Measurements from ENCODE around the gene SLC4A5. TPM values are rescaled to one million over a fixed set of nuclear protein-coding genes. Genes with fewer than 3 reads are reported as not detected.

SLC4A5 gene
- total RNA-seq, 5 donors from 2014 or later (not counting 1 experiment from before 2014, with no cell fraction given): 10.1 to 19.3 (median 14.6) TPM

- H3K4me3 Mint-ChIP-seq: no peak overlapping the region
- Histone ChIP-seq H3K4me3 (ENCODE audit: control insufficient read depth in 1 of 2, extremely low read depth in 1 of 2, low read length in 1 of 2) (no peak overlapping the region), H3K27ac (ENCODE audit: low read length) (no peak overlapping the region), H3K9me3 (no peaks in the 10 kb centered on the region), H3K4me1 (ENCODE audit: control insufficient read depth in 1 of 2, extremely low read depth in 1 of 2, insufficient read depth in 2 of 2, low read length in 2 of 2) (no peaks in the 10 kb centered on the region), H3K36me3 (ENCODE audit: control insufficient read depth in 2 of 2, extremely low read depth in 1 of 2, insufficient read depth in 1 of 2, low read length in 1 of 2) (peaks cover 0 to 13% of the 10 kb centered on the region in 2 donors), H3K27me3 (replicated peaks in 1 of 2; ENCODE audit: control insufficient read depth in 2 of 2, extremely low read depth in 1 of 2, insufficient read depth in 2 of 2, low read length in 1 of 2) (peaks cover 0 to 2% of the 10 kb centered on the region in 2 experiments)
- no peak for ATAC-seq (replicated peaks in 1 of 4)
- no peak for DNase-seq
- no peaks in the 10 kb centered on the region for H3K4me1 Mint-ChIP-seq
- no peak overlapping the region for H3K27ac Mint-ChIP-seq
- peaks cover 44% of the 10 kb centered on the region for H3K36me3 Mint-ChIP-seq
- no peaks in the 10 kb centered on the region for H3K9me3 Mint-ChIP-seq
- POLR2A ChIA-PET: no interaction called here
- no peaks in the 10 kb centered on the region for H3K27me3 Mint-ChIP-seq
- WGBS (ENCODE audit: insufficient coverage): 93% methylated on average over 2 of the region's 5 CpGs
- CTCF ChIA-PET: no interaction called here
Observed at GRCh38 chr2:74314107-74314506, 29.1 kb downstream of the SLC4A5 start.

GRCh38 chr2:74313497-74313896 lies 29.7 kb downstream of the SLC4A5 start:
- no CpG with 5 or more reads among the region's 2 CpGs for WGBS (ENCODE audit: insufficient coverage)
- Histone ChIP-seq H3K9me3 (no peaks in the 10 kb centered on the region), H3K4me3 (ENCODE audit: control insufficient read depth in 1 of 2, extremely low read depth in 1 of 2, low read length in 1 of 2) (no peak overlapping the region), H3K36me3 (ENCODE audit: control insufficient read depth in 2 of 2, extremely low read depth in 1 of 2, insufficient read depth in 1 of 2, low read length in 1 of 2) (peaks cover 0 to 13% of the 10 kb centered on the region in 2 donors), H3K4me1 (ENCODE audit: control insufficient read depth in 1 of 2, extremely low read depth in 1 of 2, insufficient read depth in 2 of 2, low read length in 2 of 2) (no peaks in the 10 kb centered on the region), H3K27me3 (replicated peaks in 1 of 2; ENCODE audit: control insufficient read depth in 2 of 2, extremely low read depth in 1 of 2, insufficient read depth in 2 of 2, low read length in 1 of 2) (peaks cover 0 to 2% of the 10 kb centered on the region in 2 experiments), H3K27ac (ENCODE audit: low read length) (no peak overlapping the region)
- peaks cover 44% of the 10 kb centered on the region for H3K36me3 Mint-ChIP-seq
- no peaks in the 10 kb centered on the region for H3K27me3 Mint-ChIP-seq
- no peaks in the 10 kb centered on the region for H3K4me1 Mint-ChIP-seq
- ATAC-seq (replicated peaks in 1 of 4) (no peak), DNase-seq (no peak)
- no peak overlapping the region for H3K27ac Mint-ChIP-seq
- CTCF ChIA-PET: no interaction called here
- H3K4me3 Mint-ChIP-seq: no peak overlapping the region
- POLR2A ChIA-PET: interaction anchor here in 1 of 2 donors (0.6 kb wide), 1 partner anchor 39 kb away, joined by 3 read pairs; no protein-coding TSS in a partner anchor
- no peaks in the 10 kb centered on the region for H3K9me3 Mint-ChIP-seq

GRCh38 chr2:74312913-74313312 lies 30.3 kb downstream of the SLC4A5 start:
- H3K27ac ChIP-seq (ENCODE audit: low read length): no peak overlapping the region
- no peak for ATAC-seq (replicated peaks in 1 of 4)
- H3K9me3 ChIP-seq: no peaks in the 10 kb centered on the region
- DNase-seq: no peak
- Mint-ChIP-seq H3K27me3 (no peaks in the 10 kb centered on the region), H3K36me3 (peaks cover 44% of the 10 kb centered on the region), H3K9me3 (no peaks in the 10 kb centered on the region), H3K4me1 (no peaks in the 10 kb centered on the region), H3K4me3 (no peak overlapping the region), H3K27ac (no peak overlapping the region)
- no peaks in the 10 kb centered on the region for H3K4me1 ChIP-seq (ENCODE audit: control insufficient read depth in 1 of 2, extremely low read depth in 1 of 2, insufficient read depth in 2 of 2, low read length in 2 of 2)
- POLR2A ChIA-PET: no interaction called here
- H3K27me3 ChIP-seq (replicated peaks in 1 of 2; ENCODE audit: control insufficient read depth in 2 of 2, extremely low read depth in 1 of 2, insufficient read depth in 2 of 2, low read length in 1 of 2): peaks cover 0 to 2% of the 10 kb centered on the region in 2 experiments
- peaks cover 0 to 13% of the 10 kb centered on the region in 2 donors for H3K36me3 ChIP-seq (ENCODE audit: control insufficient read depth in 2 of 2, extremely low read depth in 1 of 2, insufficient read depth in 1 of 2, low read length in 1 of 2)
- CTCF ChIA-PET: no interaction called here
- no peak overlapping the region for H3K4me3 ChIP-seq (ENCODE audit: control insufficient read depth in 1 of 2, extremely low read depth in 1 of 2, low read length in 1 of 2)

- no peak overlapping the region for H3K4me3 ChIP-seq (ENCODE audit: control insufficient read depth in 1 of 2, extremely low read depth in 1 of 2, low read length in 1 of 2)
- H3K27ac ChIP-seq (ENCODE audit: low read length): no peak overlapping the region
- POLR2A ChIA-PET: no interaction called here
- Mint-ChIP-seq H3K4me3 (no peak overlapping the region), H3K27me3 (no peaks in the 10 kb centered on the region), H3K36me3 (peaks cover 30% of the 10 kb centered on the region), H3K4me1 (no peaks in the 10 kb centered on the region), H3K27ac (no peak overlapping the region), H3K9me3 (no peaks in the 10 kb centered on the region)
- peaks cover 0 to 3% of the 10 kb centered on the region in 2 donors for H3K36me3 ChIP-seq (ENCODE audit: control insufficient read depth in 2 of 2, extremely low read depth in 1 of 2, insufficient read depth in 1 of 2, low read length in 1 of 2)
- DNase-seq (no peak), ATAC-seq (replicated peaks in 1 of 4) (no peak)
- CTCF ChIA-PET: no interaction called here
- H3K4me1 ChIP-seq (ENCODE audit: control insufficient read depth in 1 of 2, extremely low read depth in 1 of 2, insufficient read depth in 2 of 2, low read length in 2 of 2): no peaks in the 10 kb centered on the region
- WGBS (ENCODE audit: insufficient coverage): 70% methylated on average over 5 of the region's 8 CpGs
- H3K9me3 ChIP-seq: no peaks in the 10 kb centered on the region
- no peaks in the 10 kb centered on the region for H3K27me3 ChIP-seq (replicated peaks in 1 of 2; ENCODE audit: control insufficient read depth in 2 of 2, extremely low read depth in 1 of 2, insufficient read depth in 2 of 2, low read length in 1 of 2)
Observed at GRCh38 chr2:74307720-74308119, 35.5 kb downstream of the SLC4A5 start.

GRCh38 chr2:74304332-74305148 lies 38.7 kb downstream of the SLC4A5 start:
- Histone ChIP-seq H3K4me1 (ENCODE audit: control insufficient read depth in 1 of 2, extremely low read depth in 1 of 2, insufficient read depth in 2 of 2, low read length in 2 of 2) (no peaks in the 10 kb centered on the region), H3K9me3 (no peaks in the 10 kb centered on the region), H3K4me3 (ENCODE audit: control insufficient read depth in 1 of 2, extremely low read depth in 1 of 2, low read length in 1 of 2) (no peak overlapping the region), H3K27ac (ENCODE audit: low read length) (no peak overlapping the region), H3K36me3 (ENCODE audit: control insufficient read depth in 2 of 2, extremely low read depth in 1 of 2, insufficient read depth in 1 of 2, low read length in 1 of 2) (peaks cover 0 to 3% of the 10 kb centered on the region in 2 donors), H3K27me3 (replicated peaks in 1 of 2; ENCODE audit: control insufficient read depth in 2 of 2, extremely low read depth in 1 of 2, insufficient read depth in 2 of 2, low read length in 1 of 2) (no peaks in the 10 kb centered on the region)
- DNase-seq: no peak
- Mint-ChIP-seq H3K36me3 (peaks cover 30% of the 10 kb centered on the region), H3K27me3 (no peaks in the 10 kb centered on the region), H3K4me3 (no peak overlapping the region), H3K27ac (no peak overlapping the region), H3K9me3 (no peaks in the 10 kb centered on the region), H3K4me1 (no peaks in the 10 kb centered on the region)
- ChIA-PET POLR2A (no interaction called here), CTCF (interaction anchor here in 1 of 2 donors (0.6 kb wide), 1 partner anchor 430 kb away, joined by 3 read pairs; no protein-coding TSS in a partner anchor)
- WGBS (ENCODE audit: insufficient coverage): 72% methylated on average over 6 of the region's 7 CpGs
- ATAC-seq (replicated peaks in 1 of 4): no peak

- WGBS (ENCODE audit: insufficient coverage): 80% methylated on average over 1 of the region's 2 CpGs
- Histone ChIP-seq H3K4me1 (ENCODE audit: control insufficient read depth in 1 of 2, extremely low read depth in 1 of 2, insufficient read depth in 2 of 2, low read length in 2 of 2) (no peaks in the 10 kb centered on the region), H3K36me3 (ENCODE audit: control insufficient read depth in 2 of 2, extremely low read depth in 1 of 2, insufficient read depth in 1 of 2, low read length in 1 of 2) (peaks cover 0 to 3% of the 10 kb centered on the region in 2 donors), H3K27me3 (replicated peaks in 1 of 2; ENCODE audit: control insufficient read depth in 2 of 2, extremely low read depth in 1 of 2, insufficient read depth in 2 of 2, low read length in 1 of 2) (no peaks in the 10 kb centered on the region), H3K27ac (ENCODE audit: low read length) (no peak overlapping the region), H3K4me3 (ENCODE audit: control insufficient read depth in 1 of 2, extremely low read depth in 1 of 2, low read length in 1 of 2) (no peak overlapping the region), H3K9me3 (no peaks in the 10 kb centered on the region)
- ChIA-PET POLR2A (no interaction called here), CTCF (no interaction called here)
- no peak overlapping the region for H3K27ac Mint-ChIP-seq
- no peaks in the 10 kb centered on the region for H3K27me3 Mint-ChIP-seq
- no peaks in the 10 kb centered on the region for H3K4me1 Mint-ChIP-seq
- peaks cover 0 to 3% (median 0%) of the 10 kb centered on the region in 3 donors for H3K9me3 Mint-ChIP-seq
- H3K36me3 Mint-ChIP-seq: peaks cover 45% of the 10 kb centered on the region
- no peak for DNase-seq
- ATAC-seq (replicated peaks in 1 of 4): no peak
- H3K4me3 Mint-ChIP-seq: no peak overlapping the region
Observed at GRCh38 chr2:74302865-74303264, 40.4 kb downstream of the SLC4A5 start.

Measured in T-cell (primary cell).